Neural progenitor cell (in vitro differentiated cells): ENCODE data around the gene CYP26C1. TPM values are rescaled to one million over a fixed set of nuclear protein-coding genes. Genes with fewer than 3 reads are reported as not detected.

ENCODE experiments used
- DNase-seq: peaks from one replicate; pipeline ENCODE4 v3.0.0-alpha.2; 2016; ENCODE audit warnings: low spot score
- H2AFZ ChIP-seq: fragments of 200-600 bp; sonication (generic); replicated peaks from 2 replicates; pipeline ENCODE4 v1.6.1; 2016; ENCODE audit warnings: antibody characterized with exemption
- H3F3A ChIP-seq: fragments of 200-600 bp; sonication (generic); 2 replicates; pipeline ENCODE4 v1.6.1; 2016; ENCODE audit warnings: antibody characterized with exemption, low read depth
- H3K27ac ChIP-seq: fragments of 200-600 bp; sonication (generic); 2 replicates; pipeline ENCODE4 v1.5.1; 2016; ENCODE audit warnings: mild to moderate bottlenecking
- H3K27me3 ChIP-seq: fragments of 200-600 bp; sonication (generic); 2 replicates; pipeline ENCODE4 v1.6.1; 2016; ENCODE audit warnings: mild to moderate bottlenecking, moderate library complexity
- H3K36me3 ChIP-seq: fragments of 200-600 bp; sonication (generic); 2 replicates; pipeline ENCODE4 v1.5.1; 2016
- H3K4me1 ChIP-seq: fragments of 200-600 bp; sonication (generic); 2 replicates; pipeline ENCODE4 v1.6.1; 2016; ENCODE audit warnings: mixed run types
- H3K4me2 ChIP-seq: fragments of 200-600 bp; sonication (generic); 2 replicates; pipeline ENCODE4 v1.6.1; 2016
- H3K4me3 ChIP-seq: fragments of 200-600 bp; sonication (generic); 2 replicates; pipeline ENCODE4 v1.5.1; 2016
- H3K79me2 ChIP-seq: fragments of 200-600 bp; sonication (generic); 2 replicates; pipeline ENCODE4 v1.6.1; 2016; ENCODE audit warnings: low read depth
- H3K9ac ChIP-seq: fragments of 200-600 bp; sonication (generic); 2 replicates; pipeline ENCODE4 v1.6.1; 2016
- H3K9me3 ChIP-seq: fragments of 200-600 bp; sonication (generic); 2 replicates; pipeline ENCODE4 v1.5.1; 2016; ENCODE audit warnings: low read depth
- H4K20me1 ChIP-seq: fragments of 200-600 bp; sonication (generic); 2 replicates; pipeline ENCODE4 v1.6.1; 2016; ENCODE audit warnings: low read depth
- H3K27ac Mint-ChIP-seq: 3 replicates; pipeline ENCODE4 v1.8.0; 2021; ENCODE audit warnings: mixed read lengths
- H3K27me3 Mint-ChIP-seq: 2 replicates; pipeline ENCODE4 v1.8.0; 2022; ENCODE audit warnings: low read depth, mild to moderate bottlenecking, inconsistent platforms, moderate library complexity, mixed read lengths; ENCODE audit not compliant: insufficient read depth
- H3K36me3 Mint-ChIP-seq: 3 replicates; pipeline ENCODE4 v1.8.0; 2021; ENCODE audit warnings: mixed read lengths
- H3K4me1 Mint-ChIP-seq: 3 replicates; pipeline ENCODE4 v1.8.0; 2021; ENCODE audit warnings: mixed read lengths
- H3K4me3 Mint-ChIP-seq: 3 replicates; pipeline ENCODE4 v1.8.0; 2021; ENCODE audit warnings: mild to moderate bottlenecking, moderate library complexity, mixed read lengths
- H3K9me3 Mint-ChIP-seq: 3 replicates; pipeline ENCODE4 v1.8.0; 2020; ENCODE audit warnings: mixed read lengths
- EZH2 ChIP-seq: fragments of 200-600 bp; sonication (generic); IDR thresholded peaks from 2 replicates; pipeline ENCODE4 v1.6.1; 2017; ENCODE audit warnings: antibody characterized with exemption, mild to moderate bottlenecking, moderate library complexity
- EZH2phosphoT487 ChIP-seq: fragments of 200-600 bp; sonication (generic); IDR thresholded peaks from 2 replicates; pipeline ENCODE4 v1.6.1; 2017; ENCODE audit warnings: antibody characterized with exemption
- total RNA-seq: library from RNA; depleted of rRNA; stranded (reverse); fragments of >200 nt; gene quantifications from 2 replicates; pipeline ENCODE4 v1.2.3, GENCODE V29; 2015; ENCODE audit warnings: low replicate concordance
- TF ChIP-seq, protein P1 (sequence below): fragments of 200-600 bp; sonication (generic); IDR thresholded peaks from 2 replicates; pipeline ENCODE4 v1.5.1; 2017; ENCODE audit warnings: antibody characterized with exemption, mild to moderate bottlenecking

CYP26C1 gene
- total RNA-seq, 1 donor from 2014 or later, result 0.04 TPM

DNA sequence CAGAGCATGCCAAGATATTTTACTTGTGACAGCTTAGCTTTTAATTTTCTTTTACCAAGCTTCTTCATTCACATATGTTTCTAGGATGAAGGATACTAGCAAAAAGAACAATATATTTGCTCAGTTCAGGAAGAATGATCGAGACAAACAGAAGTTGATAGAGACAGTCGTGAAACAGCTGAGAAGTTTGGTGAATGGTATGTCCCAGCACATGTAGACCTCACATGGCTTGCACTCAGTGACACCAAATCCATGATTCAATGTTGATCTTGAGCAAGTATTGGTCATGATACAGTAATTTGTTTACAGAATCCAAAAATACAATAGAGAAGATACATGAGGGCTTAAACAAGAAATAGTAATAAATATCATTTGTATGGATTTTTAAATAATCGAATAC lies 2.5 kb upstream of the CYP26C1 start:
- peaks cover 42% of the 10 kb centered on the region for H3K27me3 ChIP-seq
- peaks cover 30% of the 10 kb centered on the region for H3K36me3 Mint-ChIP-seq
- H3K27me3 Mint-ChIP-seq, result peaks cover 23% of the 10 kb centered on the region

DNA sequence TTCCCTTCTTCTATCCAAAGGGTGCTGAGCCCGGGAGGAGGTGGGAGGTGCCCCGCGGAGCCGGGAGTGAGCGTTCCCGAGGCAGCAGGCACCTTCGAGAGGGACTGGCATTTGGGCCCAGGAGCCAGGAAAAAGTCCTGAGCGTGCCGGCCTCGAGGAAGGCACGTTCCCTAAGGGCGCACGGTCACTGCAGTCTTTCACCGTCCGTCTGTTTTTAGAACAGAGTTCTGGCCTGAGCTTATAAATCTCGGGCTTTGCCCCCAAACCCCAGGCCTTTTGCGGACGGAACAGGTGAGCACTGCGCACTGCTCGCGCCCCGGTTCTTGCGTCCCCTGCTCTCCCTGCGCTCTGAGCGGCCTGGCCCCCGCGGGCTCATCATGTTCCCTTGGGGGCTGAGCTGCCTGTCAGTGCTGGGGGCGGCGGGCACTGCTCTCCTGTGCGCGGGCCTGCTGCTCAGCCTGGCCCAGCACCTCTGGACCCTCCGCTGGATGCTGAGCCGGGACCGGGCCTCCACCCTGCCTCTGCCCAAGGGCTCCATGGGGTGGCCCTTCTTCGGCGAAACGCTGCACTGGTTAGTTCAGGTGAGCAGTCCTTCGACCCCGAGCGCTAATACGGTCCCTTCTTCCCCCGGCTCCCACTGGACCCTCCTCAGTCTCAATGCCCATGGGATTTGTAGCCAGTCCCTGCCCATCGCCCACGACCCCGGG lies 442 bp downstream of the CYP26C1 start:
- Histone ChIP-seq H3K4me1 (peaks cover 12% of the 10 kb centered on the region), H3K36me3 (no peaks in the 10 kb centered on the region), H3K4me2 (no peak overlapping the region), H3K27ac (no peak overlapping the region), H3K9me3 (no peaks in the 10 kb centered on the region), H2AFZ (no peak overlapping the region), H3K27me3 (peaks cover 71% of the 10 kb centered on the region), H4K20me1 (peaks cover 3% of the 10 kb centered on the region), H3F3A (peaks cover 12% of the 10 kb centered on the region), H3K9ac (no peak overlapping the region), H3K4me3 (no peak overlapping the region), H3K79me2 (no peaks in the 10 kb centered on the region)
- H3K4me1 Mint-ChIP-seq, result peaks cover 8% of the 10 kb centered on the region
- H3K9me3 Mint-ChIP-seq, result peaks cover 16% of the 10 kb centered on the region
- H3K27me3 Mint-ChIP-seq, result peaks cover 44% of the 10 kb centered on the region
- no peak overlapping the region for H3K27ac Mint-ChIP-seq
- TF ChIP-seq EZH2 (no peak), EZH2phosphoT487 (no peak)
- TF ChIP-seq, protein P1, sequence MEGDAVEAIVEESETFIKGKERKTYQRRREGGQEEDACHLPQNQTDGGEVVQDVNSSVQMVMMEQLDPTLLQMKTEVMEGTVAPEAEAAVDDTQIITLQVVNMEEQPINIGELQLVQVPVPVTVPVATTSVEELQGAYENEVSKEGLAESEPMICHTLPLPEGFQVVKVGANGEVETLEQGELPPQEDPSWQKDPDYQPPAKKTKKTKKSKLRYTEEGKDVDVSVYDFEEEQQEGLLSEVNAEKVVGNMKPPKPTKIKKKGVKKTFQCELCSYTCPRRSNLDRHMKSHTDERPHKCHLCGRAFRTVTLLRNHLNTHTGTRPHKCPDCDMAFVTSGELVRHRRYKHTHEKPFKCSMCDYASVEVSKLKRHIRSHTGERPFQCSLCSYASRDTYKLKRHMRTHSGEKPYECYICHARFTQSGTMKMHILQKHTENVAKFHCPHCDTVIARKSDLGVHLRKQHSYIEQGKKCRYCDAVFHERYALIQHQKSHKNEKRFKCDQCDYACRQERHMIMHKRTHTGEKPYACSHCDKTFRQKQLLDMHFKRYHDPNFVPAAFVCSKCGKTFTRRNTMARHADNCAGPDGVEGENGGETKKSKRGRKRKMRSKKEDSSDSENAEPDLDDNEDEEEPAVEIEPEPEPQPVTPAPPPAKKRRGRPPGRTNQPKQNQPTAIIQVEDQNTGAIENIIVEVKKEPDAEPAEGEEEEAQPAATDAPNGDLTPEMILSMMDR, result no peak
- no peak for DNase-seq
- H3K36me3 Mint-ChIP-seq, result peaks cover 30% of the 10 kb centered on the region
- no peak overlapping the region for H3K4me3 Mint-ChIP-seq

More for the DNA sequence above, 2.5 kb upstream of the CYP26C1 start:
- Mint-ChIP-seq H3K4me3 (no peak overlapping the region), H3K27ac (no peak overlapping the region), H3K9me3 (peaks cover 16% of the 10 kb centered on the region), H3K4me1 (peaks cover 8% of the 10 kb centered on the region)
- no peaks in the 10 kb centered on the region for H4K20me1 ChIP-seq
- peaks cover 31% of the 10 kb centered on the region for H3F3A ChIP-seq
- no peak overlapping the region for H2AFZ ChIP-seq
- H3K4me3 ChIP-seq, result no peak overlapping the region
- H3K4me2 ChIP-seq, result no peak overlapping the region
- H3K79me2 ChIP-seq, result no peaks in the 10 kb centered on the region
- DNase-seq, result no peak
- H3K27ac ChIP-seq, result no peak overlapping the region
- no peak overlapping the region for H3K9ac ChIP-seq
- no peaks in the 10 kb centered on the region for H3K36me3 ChIP-seq
- H3K9me3 ChIP-seq, result no peaks in the 10 kb centered on the region
- no peak for TF ChIP-seq EZH2
- no peak for TF ChIP-seq EZH2phosphoT487
- TF ChIP-seq, protein P1, result no peak
- H3K4me1 ChIP-seq, result peaks cover 41% of the 10 kb centered on the region

DNA sequence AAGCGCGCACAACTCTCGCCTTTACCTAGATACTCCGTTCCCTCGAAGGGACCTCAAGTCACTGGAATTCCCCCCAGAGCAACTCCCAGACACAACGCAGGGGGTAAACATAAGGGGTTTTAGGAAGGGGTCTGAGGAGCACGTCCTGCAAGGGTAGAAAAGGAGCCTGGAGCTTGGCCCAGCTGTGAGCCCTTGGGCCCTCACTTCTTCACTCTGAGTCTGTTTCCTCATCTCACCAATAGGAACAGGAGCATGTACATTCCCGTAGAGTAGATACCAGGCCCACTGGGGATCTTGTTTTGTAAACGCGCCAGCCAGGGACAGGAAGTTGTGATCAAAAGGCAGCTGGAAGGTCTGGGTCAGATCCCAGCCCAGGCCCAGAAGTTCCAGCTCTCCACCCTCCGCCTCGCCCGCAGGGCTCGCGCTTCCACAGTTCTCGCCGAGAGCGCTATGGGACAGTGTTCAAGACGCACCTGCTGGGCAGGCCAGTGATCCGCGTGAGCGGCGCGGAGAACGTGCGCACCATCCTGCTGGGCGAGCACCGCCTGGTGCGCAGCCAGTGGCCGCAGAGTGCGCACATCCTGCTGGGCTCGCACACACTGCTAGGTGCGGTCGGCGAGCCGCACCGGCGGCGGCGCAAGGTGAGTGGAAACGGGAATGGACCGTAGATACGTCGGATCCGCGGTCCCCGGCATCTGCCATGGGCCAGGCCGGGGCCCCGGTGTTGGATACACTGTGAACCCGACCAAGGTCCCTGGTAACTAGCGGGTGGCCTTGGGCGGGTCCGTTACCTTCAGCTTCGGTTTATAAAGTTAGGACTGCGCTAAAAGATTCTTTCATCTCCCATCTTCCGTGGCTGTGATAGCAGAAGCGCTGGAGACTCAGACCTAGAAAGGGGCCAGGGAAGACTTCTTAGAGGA lies 1.3 kb downstream of the CYP26C1 start:
- H3K9me3 ChIP-seq, result no peaks in the 10 kb centered on the region
- peaks cover 8% of the 10 kb centered on the region for H3F3A ChIP-seq
- no peak overlapping the region for H3K27ac ChIP-seq
- peak overlapping the region; percentile 78 for H3K4me3 Mint-ChIP-seq
- H3K4me3 ChIP-seq, result no peak overlapping the region
- H3K79me2 ChIP-seq, result no peaks in the 10 kb centered on the region
- H3K9me3 Mint-ChIP-seq, result peaks cover 16% of the 10 kb centered on the region
- no peak for DNase-seq
- H2AFZ ChIP-seq, result no peak overlapping the region
- H3K36me3 ChIP-seq, result no peaks in the 10 kb centered on the region
- H3K9ac ChIP-seq, result no peak overlapping the region
- H3K27me3 Mint-ChIP-seq, result peaks cover 51% of the 10 kb centered on the region
- no peak for TF ChIP-seq EZH2
- TF ChIP-seq, protein P1, result no peak
- no peak for TF ChIP-seq EZH2phosphoT487
- peaks cover 27% of the 10 kb centered on the region for H3K36me3 Mint-ChIP-seq
- H3K27ac Mint-ChIP-seq, result no peak overlapping the region
- peaks cover 79% of the 10 kb centered on the region for H3K27me3 ChIP-seq
- no peak overlapping the region for H3K4me2 ChIP-seq
- peaks cover 7% of the 10 kb centered on the region for H4K20me1 ChIP-seq
- peaks cover 8% of the 10 kb centered on the region for H3K4me1 Mint-ChIP-seq
- H3K4me1 ChIP-seq, result peaks cover 3% of the 10 kb centered on the region
